ENCODE data around the gene GOLM1. TPM values are rescaled to one million over a fixed set of nuclear protein-coding genes. Genes with fewer than 3 reads are reported as not detected.
A peak's percentile ranks its signal among the peaks of the same experiment; 100 is the strongest.
"Not testable (repeated sequence)": the region's sequence is repeated elsewhere in the genome, so short reads cannot be mapped to it uniquely, and the experiment has no call there.

Gene GOLM1
- total RNA-seq = 10 to 100 TPM; 14.4 to 29.4 TPM
- 1 to 10 TPM; 4.6 to 5.5 TPM for polyA plus RNA-seq
- long read RNA-seq, donor 1, transcript GOLM1-202 (10 exons, 3,022 nt) = major isoform, 6 of 23 reads
- long read RNA-seq, donor 1, partial matches to known transcripts = 9 of 23 reads
- long read RNA-seq, donor 1, other reads (novel, unspliced or antisense) = 4 of 23 reads
- long read RNA-seq, donor 2, transcript GOLM1-203 (10 exons, 3,046 nt) = major isoform, 23 of 42 reads
- long read RNA-seq, donor 2, partial matches to known transcripts = 7 of 42 reads
- long read RNA-seq, donor 2, other reads (novel, unspliced or antisense) = 8 of 42 reads

GRCh38 chr9:86098824-86099700 is at the start of gene GOLM1:
TSS of gene GOLM1 (minus strand) at chr9:86099558. CDS start at chr9:86079320, 20,238 bp downstream.
- ATAC-seq (ENCODE audit: low FRiP score) (peak; percentile 80), DNase-seq (peak; percentile 62 to 82)
- H3K9me3 ChIP-seq (ENCODE audit: control insufficient read depth, low read length) = no peaks in the 10 kb centered on the region
- H3K27me3 ChIP-seq (ENCODE audit: control insufficient read depth in 1 of 2, insufficient read depth in 2 of 2, low read length in 1 of 2) = no peaks in the 10 kb centered on the region
- no peaks in the 10 kb centered on the region for H3K4me1 ChIP-seq (ENCODE audit: control insufficient read depth in 1 of 2, insufficient read depth in 2 of 2, low read length in 2 of 2)
- 0 to 1% methylated on average over 89 to 125 of the region's 125 CpGs for WGBS, 2 donors
- intact Hi-C loops (cut with DNase I) = no loop called here
- H3K36me3 ChIP-seq (ENCODE audit: control insufficient read depth in 1 of 2, insufficient read depth in 2 of 2, low read length in 1 of 2) = no peaks in the 10 kb centered on the region
- H3K4me3 ChIP-seq (ENCODE audit: low read length in 2 of 2) = peak within 1 kb of the TSS; percentile 38 to 54
- H3K27ac ChIP-seq (ENCODE audit: low read depth in 1 of 2, low read length in 2 of 2) = peak within 1 kb of the TSS in 1 of 2 donors; percentile 72

- H3K4me1 ChIP-seq (ENCODE audit: control insufficient read depth in 1 of 2, insufficient read depth in 2 of 2, low read length in 2 of 2); H3K27ac ChIP-seq (ENCODE audit: low read depth in 1 of 2, low read length in 2 of 2); ATAC-seq (ENCODE audit: low FRiP score); H3K36me3 ChIP-seq (ENCODE audit: control insufficient read depth in 1 of 2, insufficient read depth in 2 of 2, low read length in 1 of 2); H3K4me3 ChIP-seq (ENCODE audit: low read length in 2 of 2); DNase-seq; H3K9me3 ChIP-seq (ENCODE audit: control insufficient read depth, low read length); H3K27me3 ChIP-seq (ENCODE audit: control insufficient read depth in 1 of 2, insufficient read depth in 2 of 2, low read length in 1 of 2); intact Hi-C loops (cut with DNase I): not testable (repeated sequence)
- 86 to 88% methylated on average over 4 of the region's 4 CpGs for WGBS, 2 donors
Measured at GRCh38 chr9:86146671-86147070, 47.3 kb upstream of the GOLM1 start.

- ATAC-seq (ENCODE audit: low FRiP score); H3K4me3 ChIP-seq (ENCODE audit: low read length in 2 of 2); intact Hi-C loops (cut with DNase I); H3K36me3 ChIP-seq (ENCODE audit: control insufficient read depth in 1 of 2, insufficient read depth in 2 of 2, low read length in 1 of 2); H3K9me3 ChIP-seq (ENCODE audit: control insufficient read depth, low read length); H3K27ac ChIP-seq (ENCODE audit: low read depth in 1 of 2, low read length in 2 of 2); H3K27me3 ChIP-seq (ENCODE audit: control insufficient read depth in 1 of 2, insufficient read depth in 2 of 2, low read length in 1 of 2); DNase-seq; H3K4me1 ChIP-seq (ENCODE audit: control insufficient read depth in 1 of 2, insufficient read depth in 2 of 2, low read length in 2 of 2): not testable (repeated sequence)
- WGBS, 2 donors = 78 to 91% methylated on average over 1 of the region's 1 CpG
Measured at GRCh38 chr9:86145960-86146359, 46.6 kb upstream of the GOLM1 start.

- DNase-seq (no peak), ATAC-seq (ENCODE audit: low FRiP score) (no peak)
- Histone ChIP-seq H3K27ac (ENCODE audit: low read depth in 1 of 2, low read length in 2 of 2) (no peak overlapping the region), H3K4me3 (ENCODE audit: low read length in 2 of 2) (no peak overlapping the region), H3K27me3 (ENCODE audit: control insufficient read depth in 1 of 2, insufficient read depth in 2 of 2, low read length in 1 of 2) (no peaks in the 10 kb centered on the region), H3K9me3 (ENCODE audit: control insufficient read depth, low read length) (peaks cover 8% of the 10 kb centered on the region), H3K36me3 (ENCODE audit: control insufficient read depth in 1 of 2, insufficient read depth in 2 of 2, low read length in 1 of 2) (no peaks in the 10 kb centered on the region), H3K4me1 (ENCODE audit: control insufficient read depth in 1 of 2, insufficient read depth in 2 of 2, low read length in 2 of 2) (no peaks in the 10 kb centered on the region)
- intact Hi-C loops (cut with DNase I) = no loop called here
- 83 to 85% methylated on average over 2 of the region's 2 CpGs for WGBS, 2 donors
Measured at GRCh38 chr9:86142973-86143372, 43.6 kb upstream of the GOLM1 start.

- no peaks in the 10 kb centered on the region for H3K36me3 ChIP-seq (ENCODE audit: control insufficient read depth in 1 of 2, insufficient read depth in 2 of 2, low read length in 1 of 2)
- peaks cover 8% of the 10 kb centered on the region for H3K9me3 ChIP-seq (ENCODE audit: control insufficient read depth, low read length)
- H3K4me1 ChIP-seq (ENCODE audit: control insufficient read depth in 1 of 2, insufficient read depth in 2 of 2, low read length in 2 of 2) = no peaks in the 10 kb centered on the region
- intact Hi-C loops (cut with DNase I) = no loop called here
- ATAC-seq (ENCODE audit: low FRiP score) (no peak), DNase-seq (no peak)
- no peak overlapping the region for H3K27ac ChIP-seq (ENCODE audit: low read depth in 1 of 2, low read length in 2 of 2)
- H3K4me3 ChIP-seq (ENCODE audit: low read length in 2 of 2) = no peak overlapping the region
- H3K27me3 ChIP-seq (ENCODE audit: control insufficient read depth in 1 of 2, insufficient read depth in 2 of 2, low read length in 1 of 2) = no peaks in the 10 kb centered on the region
- 63 to 71% methylated on average over 3 of the region's 3 CpGs for WGBS, 2 donors
Measured at GRCh38 chr9:86141843-86142242, 42.5 kb upstream of the GOLM1 start.

GRCh38 chr9:86135371-86135770 is 36.0 kb upstream of the GOLM1 start:
- no peaks in the 10 kb centered on the region for H3K9me3 ChIP-seq (ENCODE audit: control insufficient read depth, low read length)
- no peak overlapping the region for H3K27ac ChIP-seq (ENCODE audit: low read depth in 1 of 2, low read length in 2 of 2)
- intact Hi-C loops (cut with DNase I) = no loop called here
- H3K4me3 ChIP-seq (ENCODE audit: low read length in 2 of 2) = no peak overlapping the region
- H3K36me3 ChIP-seq (ENCODE audit: control insufficient read depth in 1 of 2, insufficient read depth in 2 of 2, low read length in 1 of 2) = no peaks in the 10 kb centered on the region
- DNase-seq = no peak
- no peak for ATAC-seq (ENCODE audit: low FRiP score)
- 67 to 71% methylated on average over 5 of the region's 5 CpGs for WGBS, 2 donors
- H3K27me3 ChIP-seq (ENCODE audit: control insufficient read depth in 1 of 2, insufficient read depth in 2 of 2, low read length in 1 of 2) = no peaks in the 10 kb centered on the region
- H3K4me1 ChIP-seq (ENCODE audit: control insufficient read depth in 1 of 2, insufficient read depth in 2 of 2, low read length in 2 of 2) = no peaks in the 10 kb centered on the region

- WGBS, 2 donors = 68 to 92% methylated on average over 4 of the region's 4 CpGs
- DNase-seq = no peak
- intact Hi-C loops (cut with DNase I) = no loop called here
Measured at GRCh38 chr9:86134361-86134760, 35.0 kb upstream of the GOLM1 start.

GRCh38 chr9:86128235-86128822 is 29.0 kb upstream of the GOLM1 start:
- no peak for ATAC-seq (ENCODE audit: low FRiP score)
- intact Hi-C loops (cut with DNase I) = no loop called here
- no peaks in the 10 kb centered on the region for H3K27me3 ChIP-seq (ENCODE audit: control insufficient read depth in 1 of 2, insufficient read depth in 2 of 2, low read length in 1 of 2)
- H3K9me3 ChIP-seq (ENCODE audit: control insufficient read depth, low read length) = no peaks in the 10 kb centered on the region
- H3K27ac ChIP-seq (ENCODE audit: low read depth in 1 of 2, low read length in 2 of 2) = no peak overlapping the region
- WGBS, 2 donors = 92 to 94% methylated on average over 4 of the region's 4 CpGs
- DNase-seq = no peak
- H3K4me3 ChIP-seq (ENCODE audit: low read length in 2 of 2) = no peak overlapping the region
- no peaks in the 10 kb centered on the region for H3K4me1 ChIP-seq (ENCODE audit: control insufficient read depth in 1 of 2, insufficient read depth in 2 of 2, low read length in 2 of 2)
- H3K36me3 ChIP-seq (ENCODE audit: control insufficient read depth in 1 of 2, insufficient read depth in 2 of 2, low read length in 1 of 2) = no peaks in the 10 kb centered on the region

More at GRCh38 chr9:86134361-86134760, 35.0 kb upstream of the GOLM1 start:
- Histone ChIP-seq H3K36me3 (ENCODE audit: control insufficient read depth in 1 of 2, insufficient read depth in 2 of 2, low read length in 1 of 2) (no peaks in the 10 kb centered on the region), H3K9me3 (ENCODE audit: control insufficient read depth, low read length) (no peaks in the 10 kb centered on the region), H3K4me3 (ENCODE audit: low read length in 2 of 2) (no peak overlapping the region), H3K27ac (ENCODE audit: low read depth in 1 of 2, low read length in 2 of 2) (no peak overlapping the region), H3K4me1 (ENCODE audit: control insufficient read depth in 1 of 2, insufficient read depth in 2 of 2, low read length in 2 of 2) (no peaks in the 10 kb centered on the region), H3K27me3 (ENCODE audit: control insufficient read depth in 1 of 2, insufficient read depth in 2 of 2, low read length in 1 of 2) (no peaks in the 10 kb centered on the region)
- no peak for ATAC-seq (ENCODE audit: low FRiP score)
